ENCODE measurements around the gene CALM3. TPM values are rescaled to one million over a fixed set of nuclear protein-coding genes. Genes with fewer than 3 reads are reported as not detected.

Gene CALM3
- total and polyA plus RNA-seq, 2 donors (not counting 3 experiments of a cell fraction or from before 2014, with no cell fraction given), result 305 to 425 TPM

GRCh38 chr19:46579361-46579879 lies 21.7 kb upstream of the CALM3 start:
- H4K20me1 ChIP-seq (replicated peaks; ENCODE audit: control insufficient read depth, extremely low read depth, insufficient read depth, low read length), result no peaks in the 10 kb centered on the region
- intact Hi-C loops (cut with micrococcal nuclease), result no loop called here
- DNase-seq (ENCODE audit: low read depth, low spot score) (no peak), FAIRE-seq (no peak)
- no peaks in the 10 kb centered on the region for H3K36me3 ChIP-seq (ENCODE audit: control insufficient read depth in 2 of 2, extremely low read depth in 1 of 2, insufficient read depth in 2 of 2, low read length in 2 of 2)
- TF ChIP-seq MYC (IDR thresholded peaks at IDR 0.05; ENCODE audit: low read depth, low read length) (no peak), CTCF (IDR thresholded peaks at IDR 0.05; ENCODE audit: extremely low read depth in 1 of 2, insufficient read depth in 1 of 2, low read depth in 1 of 2, low read length in 2 of 2) (peak; percentile 31 to 48), GATA2 (IDR thresholded peaks at IDR 0.05; ENCODE audit: insufficient read depth, insufficient read length, low read depth, low read length) (no peak), JUN (IDR thresholded peaks at IDR 0.05; ENCODE audit: borderline replicate concordance, insufficient read depth, insufficient read length, low read depth) (no peak), MAX (IDR thresholded peaks at IDR 0.05; ENCODE audit: insufficient read depth, insufficient read length) (no peak), POLR2A (IDR thresholded peaks at IDR 0.05; ENCODE audit: low read depth, low read length) (no peak)
- no peaks in the 10 kb centered on the region for H3K9me1 ChIP-seq (replicated peaks; ENCODE audit: control insufficient read depth, extremely low read depth, insufficient read depth, low read length)
- H3K9me3 ChIP-seq (replicated peaks; ENCODE audit: control insufficient read depth, insufficient read depth, low read length), result no peaks in the 10 kb centered on the region
- H3K27me3 ChIP-seq (ENCODE audit: control insufficient read depth in 2 of 2, insufficient read depth in 2 of 2, low read length in 2 of 2), result peaks cover 0 to 5% of the 10 kb centered on the region in 2 experiments
- POLR2A ChIA-PET, result no interaction called here
- dilution Hi-C loops (cut with MboI; ENCODE audit: extremely low pct_ligation_motif_present, low sequenced_read_pairs), result no loop called here
- BruUV-seq (replicated peaks), result no TSS peak
- H3K79me2 ChIP-seq (ENCODE audit: control insufficient read depth, insufficient read depth, low read length), result no peaks in the 10 kb centered on the region
- H3K4me2 ChIP-seq (ENCODE audit: insufficient read depth, low read length), result no peak overlapping the region
- no peak overlapping the region for H2AFZ ChIP-seq (ENCODE audit: low read depth, low read length)
- CTCF ChIA-PET, result interaction anchor here (1.0 to 1.8 kb wide), 12 partner anchors 8 to 50 kb away, joined by 3 to 23 read pairs (median 5); partner anchors contain the start of gene CALM3
- no peak overlapping the region for H3K9ac ChIP-seq (replicated peaks; ENCODE audit: extremely low read depth, insufficient read depth, low read length)
- H3K4me1 ChIP-seq (ENCODE audit: control insufficient read depth, extremely low read depth, insufficient read depth, low read length), result no peaks in the 10 kb centered on the region
- H3K4me3 ChIP-seq (replicated peaks in 1 of 3; ENCODE audit: insufficient read depth in 1 of 3, low read depth in 1 of 3, low read length in 3 of 3), result no peak overlapping the region
- no peak overlapping the region for H3K27ac ChIP-seq (ENCODE audit: insufficient read depth, low read depth, low read length)
